Caco-2 (cell line): ENCODE data around the gene THEM4. TPM values are rescaled to one million over a fixed set of nuclear protein-coding genes. Genes with fewer than 3 reads are reported as not detected.
"Not testable (repeated sequence)": the region's sequence is repeated elsewhere in the genome, so short reads cannot be mapped to it uniquely, and the experiment has no call there.

Source experiments
- BruUV-seq: library from RNA; stranded (reverse); fragments of 400-500 nt; replicated peaks from 2 replicates; lab custom pipeline; 2021; lab: Mats Ljungman, UMichigan
- CTCF ChIA-PET: fragments of 300-600 bp; sonication (Branson Sonifier 250); formaldehyde crosslinking; loops from one replicate; lab custom pipeline; 2022; ENCODE audit warnings: antibody characterized with exemption; lab: Charles Lee
- POLR2A ChIA-PET: fragments of 300-600 bp; sonication (Branson Sonifier 250); formaldehyde crosslinking; loops from one replicate; lab custom pipeline; 2022; ENCODE audit warnings: antibody characterized with exemption; lab: Charles Lee
- DNase-seq, 2 experiments: peaks; one replicate each; pipeline versions ENCODE4 v3.0.0 to v3.0.0-alpha.2; 2020 to 2022
- H3K27me3 ChIP-seq: replicated peaks from 2 replicates; pipeline ENCODE4 v1.6.0; 2011; ENCODE audit warnings: low read length; ENCODE audit not compliant: control insufficient read depth, insufficient read depth
- H3K36me3 ChIP-seq: 2 replicates; pipeline ENCODE4 v1.5.1; 2011; ENCODE audit warnings: low read length; ENCODE audit not compliant: control insufficient read depth, insufficient read depth
- H3K4me1 ChIP-seq: fragments of 250-450 bp; sonication (Bioruptor Pico); 2 replicates; pipeline ENCODE4 v1.5.1; 2020; ENCODE audit warnings: mild to moderate bottlenecking
- H3K4me3 ChIP-seq: 2 replicates; pipeline ENCODE4 v1.5.1; 2011; ENCODE audit warnings: low read depth, mild to moderate bottlenecking, control low read depth, low read length
- H3K9me3 ChIP-seq: fragments of 250-450 bp; sonication (Bioruptor Pico); 2 replicates; pipeline ENCODE4 v1.5.1; 2020; ENCODE audit warnings: mild to moderate bottlenecking, moderate library complexity
- H3K27ac Mint-ChIP-seq: one replicate; pipeline ENCODE4 v1.8.0; 2022; ENCODE audit warnings: mixed read lengths; ENCODE audit not compliant: unreplicated experiment
- H3K27me3 Mint-ChIP-seq: one replicate; pipeline ENCODE4 v1.8.0; 2022; ENCODE audit warnings: mixed read lengths; ENCODE audit not compliant: insufficient read depth, unreplicated experiment
- H3K36me3 Mint-ChIP-seq: one replicate; pipeline ENCODE4 v1.8.0; 2022; ENCODE audit warnings: mild to moderate bottlenecking, mixed read lengths; ENCODE audit not compliant: insufficient read depth, unreplicated experiment
- H3K4me1 Mint-ChIP-seq: one replicate; pipeline ENCODE4 v1.8.0; 2022; ENCODE audit warnings: low read depth, mixed read lengths; ENCODE audit not compliant: unreplicated experiment
- H3K4me3 Mint-ChIP-seq: one replicate; pipeline ENCODE4 v1.8.0; 2022; ENCODE audit warnings: mild to moderate bottlenecking, moderate library complexity, mixed read lengths; ENCODE audit not compliant: unreplicated experiment
- H3K9me3 Mint-ChIP-seq: one replicate; pipeline ENCODE4 v1.8.0; 2022; ENCODE audit warnings: mixed read lengths; ENCODE audit not compliant: unreplicated experiment
- CTCF ChIP-seq, 2 experiments: fragments of 200-600 bp in 1 of 2; IDR thresholded peaks; 1 replicate in 1 of 2; 2 replicates in 1 of 2; pipeline versions ENCODE4 v1.5.1 to v1.8.0; 2011 to 2022; ENCODE audit warnings: antibody characterized with exemption in 1 of 2, control low read depth in 1 of 2, inconsistent platforms in 1 of 2, low read depth in 1 of 2, low read length in 1 of 2, mild to moderate bottlenecking in 1 of 2, moderate library complexity in 1 of 2; ENCODE audit not compliant: insufficient read depth in 1 of 2, severe bottlenecking in 1 of 2, unreplicated experiment in 1 of 2
- intact Hi-C: fragments of 100-400 bp; cut with micrococcal nuclease; formaldehyde crosslinking; loops from one replicate; pipeline ENCODE4 v1.10.0; 2022; ENCODE audit not compliant: unreplicated experiment
- total RNA-seq: library from RNA; stranded (reverse); gene quantifications from 2 replicates; pipeline ENCODE4 v1.2.3, GENCODE V29; 2022

Gene THEM4
- total RNA-seq, 1 experiment from 2014 or later = 9.5 TPM

DNA sequence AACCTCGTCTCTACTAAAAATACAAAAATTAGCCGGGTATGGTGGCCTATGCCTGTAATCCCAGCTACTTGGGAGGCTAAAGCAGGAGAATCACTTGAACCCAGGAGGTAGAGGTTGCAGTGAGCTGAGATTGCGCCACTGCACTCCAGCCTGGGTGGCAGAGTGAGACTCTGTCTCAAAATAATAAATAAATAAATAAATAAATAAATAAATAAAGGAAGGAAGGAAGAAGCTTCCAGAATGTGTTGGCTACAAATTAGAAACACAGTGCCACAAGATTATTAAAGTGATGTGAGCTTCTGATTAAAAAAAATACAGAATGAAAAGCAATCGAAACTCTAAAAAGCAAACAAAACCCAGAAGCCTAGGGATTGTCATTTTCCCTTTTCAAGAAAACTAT lies 25.4 kb downstream of the THEM4 start:
- CTCF ChIA-PET, H3K27ac Mint-ChIP-seq, H3K27me3 Mint-ChIP-seq, H3K36me3 Mint-ChIP-seq, H3K36me3 ChIP-seq, H3K4me3 Mint-ChIP-seq, H3K9me3 ChIP-seq, H3K9me3 Mint-ChIP-seq, H3K4me3 ChIP-seq, DNase-seq, H3K27me3 ChIP-seq, H3K4me1 Mint-ChIP-seq, BruUV-seq, H3K4me1 ChIP-seq: not testable (repeated sequence)
- intact Hi-C loops = loop anchor here (10.0 kb wide), 1 partner anchor 51 kb away; no protein-coding TSS in a partner anchor
- POLR2A ChIA-PET = interaction anchor here (0.6 kb wide), 1 partner anchor 26 kb away, joined by 3 read pairs; no protein-coding TSS in a partner anchor

DNA sequence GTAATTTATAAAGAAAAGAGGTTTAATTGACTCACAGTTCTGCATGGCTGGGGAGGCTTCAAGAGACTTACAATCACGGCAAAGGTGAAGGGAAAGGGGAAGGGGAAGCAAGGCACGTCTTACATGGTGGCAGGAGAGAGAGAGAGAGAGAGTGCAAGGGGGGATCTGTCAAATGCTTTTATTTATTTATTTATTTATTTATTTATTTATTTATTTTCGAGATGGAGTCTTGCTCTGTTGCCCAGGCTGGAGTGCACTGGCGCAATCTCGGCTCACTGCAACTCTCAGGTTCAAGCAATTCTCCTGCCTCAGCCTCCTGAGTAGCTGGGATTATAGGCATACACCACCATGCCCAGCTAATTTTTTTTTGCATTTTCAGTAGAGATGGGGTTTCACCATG lies 26.4 kb downstream of the THEM4 start:
- H3K4me1 Mint-ChIP-seq, BruUV-seq, H3K9me3 ChIP-seq, CTCF ChIA-PET, H3K27me3 ChIP-seq, H3K4me3 Mint-ChIP-seq, H3K4me3 ChIP-seq, H3K27me3 Mint-ChIP-seq, DNase-seq, H3K36me3 ChIP-seq, H3K4me1 ChIP-seq, POLR2A ChIA-PET, H3K36me3 Mint-ChIP-seq, H3K9me3 Mint-ChIP-seq: not testable (repeated sequence)
- peak overlapping the region; percentile 57 for H3K27ac Mint-ChIP-seq
- intact Hi-C loops = loop anchor here (10.0 kb wide), 1 partner anchor 52 kb away; no protein-coding TSS in a partner anchor

DNA sequence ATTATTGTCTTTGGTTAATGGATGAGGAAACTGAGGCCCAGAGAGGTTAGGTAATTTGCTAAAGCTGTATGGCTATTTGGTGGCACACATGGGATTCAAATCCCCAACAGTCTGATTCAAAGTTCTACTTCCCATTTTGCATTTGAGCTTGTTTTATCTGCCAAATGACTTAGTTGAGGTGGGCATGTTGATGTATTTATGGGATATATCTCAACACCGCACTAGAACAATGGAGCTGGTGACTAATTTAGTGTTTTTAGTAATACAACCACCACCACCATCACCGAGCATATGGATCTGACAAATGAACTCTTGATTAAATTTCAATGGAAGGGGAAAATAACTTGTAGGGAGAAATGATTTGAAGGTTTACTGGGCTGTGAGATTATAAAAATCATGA lies 26.8 kb downstream of the THEM4 start:
- ChIA-PET POLR2A (interaction anchor here (0.6 kb wide), 2 partner anchors 131 to 154 kb away, joined by 3 to 4 read pairs; no protein-coding TSS in a partner anchor), CTCF (interaction anchor here (0.9 to 1.3 kb wide), 2 partner anchors 24 to 46 kb away, joined by 3 to 4 read pairs; no protein-coding TSS in a partner anchor)
- intact Hi-C loops = loop anchor here (10.0 kb wide), 1 partner anchor 52 kb away; no protein-coding TSS in a partner anchor
- Mint-ChIP-seq H3K9me3 (no peaks in the 10 kb centered on the region), H3K27ac (peak overlapping the region; percentile 57), H3K27me3 (peaks cover 2% of the 10 kb centered on the region), H3K4me3 (no peak overlapping the region), H3K4me1 (no peaks in the 10 kb centered on the region), H3K36me3 (peaks cover 7% of the 10 kb centered on the region)
- H3K27me3 ChIP-seq = no peaks in the 10 kb centered on the region
- no TSS peak for BruUV-seq
- no peaks in the 10 kb centered on the region for H3K4me1 ChIP-seq
- TF ChIP-seq CTCF (IDR thresholded peaks at IDR 0.05; ENCODE audit: insufficient read depth in 1 of 2, low read depth in 1 of 2, low read length in 1 of 2, severe bottlenecking in 1 of 2, unreplicated experiment in 1 of 2) = no peak
- H3K9me3 ChIP-seq = peaks cover 3% of the 10 kb centered on the region; the same call in 1 of the 2 replicates
- DNase-seq = no peak
- no peak overlapping the region for H3K4me3 ChIP-seq
- no peaks in the 10 kb centered on the region for H3K36me3 ChIP-seq

- Mint-ChIP-seq H3K4me3 (no peak overlapping the region), H3K27ac (no peak overlapping the region), H3K9me3 (no peaks in the 10 kb centered on the region), H3K4me1 (no peaks in the 10 kb centered on the region), H3K36me3 (peaks cover 7% of the 10 kb centered on the region), H3K27me3 (peaks cover 2% of the 10 kb centered on the region)
- intact Hi-C loops = loop anchor here (10.0 kb wide), 1 partner anchor 53 kb away; no protein-coding TSS in a partner anchor
- DNase-seq = no peak
- CTCF ChIA-PET = interaction anchor here (0.9 to 1.5 kb wide), 3 partner anchors 23 to 45 kb away, joined by 3 to 4 read pairs (median 4); partner anchors contain the start of gene C2CD4D
- no peaks in the 10 kb centered on the region for H3K27me3 ChIP-seq
- H3K36me3 ChIP-seq = no peaks in the 10 kb centered on the region
- TF ChIP-seq CTCF (IDR thresholded peaks at IDR 0.05; ENCODE audit: insufficient read depth in 1 of 2, low read depth in 1 of 2, low read length in 1 of 2, severe bottlenecking in 1 of 2, unreplicated experiment in 1 of 2) = no peak
- no peaks in the 10 kb centered on the region; the same call in 1 of the 2 replicates for H3K9me3 ChIP-seq
- POLR2A ChIA-PET = no interaction called here
- H3K4me1 ChIP-seq = no peaks in the 10 kb centered on the region
- no peak overlapping the region for H3K4me3 ChIP-seq
- no TSS peak for BruUV-seq
These were observed 27.8 kb downstream of the THEM4 start for GRCh38 chr1:151881479-151881878.
